Measurements from ENCODE around the gene INPP1.

GRCh38 chr2:190353537-190353899 lies 10.1 kb downstream of the INPP1 start:
- TF ChIP-seq, protein P1, sequence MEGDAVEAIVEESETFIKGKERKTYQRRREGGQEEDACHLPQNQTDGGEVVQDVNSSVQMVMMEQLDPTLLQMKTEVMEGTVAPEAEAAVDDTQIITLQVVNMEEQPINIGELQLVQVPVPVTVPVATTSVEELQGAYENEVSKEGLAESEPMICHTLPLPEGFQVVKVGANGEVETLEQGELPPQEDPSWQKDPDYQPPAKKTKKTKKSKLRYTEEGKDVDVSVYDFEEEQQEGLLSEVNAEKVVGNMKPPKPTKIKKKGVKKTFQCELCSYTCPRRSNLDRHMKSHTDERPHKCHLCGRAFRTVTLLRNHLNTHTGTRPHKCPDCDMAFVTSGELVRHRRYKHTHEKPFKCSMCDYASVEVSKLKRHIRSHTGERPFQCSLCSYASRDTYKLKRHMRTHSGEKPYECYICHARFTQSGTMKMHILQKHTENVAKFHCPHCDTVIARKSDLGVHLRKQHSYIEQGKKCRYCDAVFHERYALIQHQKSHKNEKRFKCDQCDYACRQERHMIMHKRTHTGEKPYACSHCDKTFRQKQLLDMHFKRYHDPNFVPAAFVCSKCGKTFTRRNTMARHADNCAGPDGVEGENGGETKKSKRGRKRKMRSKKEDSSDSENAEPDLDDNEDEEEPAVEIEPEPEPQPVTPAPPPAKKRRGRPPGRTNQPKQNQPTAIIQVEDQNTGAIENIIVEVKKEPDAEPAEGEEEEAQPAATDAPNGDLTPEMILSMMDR (conservative IDR thresholded peaks at IDR 0.05 in 1 of 2, IDR thresholded peaks at IDR 0.05 in 1 of 2; ENCODE audit: extremely low read depth in 1 of 2, insufficient read depth in 1 of 2, low read depth in 1 of 2, low read length in 2 of 2), result no peak
- no peak for TF ChIP-seq EZH2 (IDR thresholded peaks at IDR 0.05; ENCODE audit: borderline replicate concordance, low read length)

All from mammary epithelial cell (primary cell).